Sigmoid colon (tissue), 4 donors: ENCODE results near the gene FBXO45.

Experiments used
- EP300 ChIP-seq, 4 donors: sonication (generic); formaldehyde crosslinking; IDR thresholded peaks; one replicate each; pipeline ENCODE4 v1.6.1; 2017; ENCODE audit warnings: antibody characterized with exemption in 4 of 4
- POLR2AphosphoS5 ChIP-seq, 4 donors: sonication (generic); formaldehyde crosslinking; IDR thresholded peaks; one replicate each; pipeline ENCODE4 v1.6.1; 2017; ENCODE audit warnings: antibody characterized with exemption in 4 of 4
- TF ChIP-seq, protein P1 (sequence below), 4 experiments: fragments of 450-650 bp in 3 of 4; fragments of 200-600 bp in 1 of 4; IDR thresholded peaks; one replicate each; pipeline ENCODE4 v1.5.1; 2016 to 2019; ENCODE audit warnings: antibody characterized with exemption in 4 of 4, mild to moderate bottlenecking in 3 of 4, moderate library complexity in 2 of 4

DNA sequence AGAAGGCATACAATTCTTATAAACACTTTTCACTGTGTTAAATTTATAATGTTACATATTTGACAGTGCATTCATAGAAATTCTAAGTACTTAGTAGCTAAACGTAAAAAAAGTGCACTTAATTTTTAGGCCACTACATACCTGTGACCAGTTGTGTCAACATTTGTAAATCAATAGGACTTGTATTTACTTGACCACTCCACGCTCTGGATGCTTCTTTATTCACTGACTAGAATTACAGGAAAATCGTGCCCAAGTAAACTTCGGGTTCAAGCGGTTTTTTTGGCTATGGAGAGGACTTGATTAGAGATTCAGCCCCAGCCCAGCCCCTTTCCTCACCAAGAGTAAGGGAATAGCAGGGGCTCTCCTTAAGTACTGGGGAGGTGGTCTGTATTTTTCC lies 21.9 kb upstream of the FBXO45 start:
- TF ChIP-seq, protein P1, sequence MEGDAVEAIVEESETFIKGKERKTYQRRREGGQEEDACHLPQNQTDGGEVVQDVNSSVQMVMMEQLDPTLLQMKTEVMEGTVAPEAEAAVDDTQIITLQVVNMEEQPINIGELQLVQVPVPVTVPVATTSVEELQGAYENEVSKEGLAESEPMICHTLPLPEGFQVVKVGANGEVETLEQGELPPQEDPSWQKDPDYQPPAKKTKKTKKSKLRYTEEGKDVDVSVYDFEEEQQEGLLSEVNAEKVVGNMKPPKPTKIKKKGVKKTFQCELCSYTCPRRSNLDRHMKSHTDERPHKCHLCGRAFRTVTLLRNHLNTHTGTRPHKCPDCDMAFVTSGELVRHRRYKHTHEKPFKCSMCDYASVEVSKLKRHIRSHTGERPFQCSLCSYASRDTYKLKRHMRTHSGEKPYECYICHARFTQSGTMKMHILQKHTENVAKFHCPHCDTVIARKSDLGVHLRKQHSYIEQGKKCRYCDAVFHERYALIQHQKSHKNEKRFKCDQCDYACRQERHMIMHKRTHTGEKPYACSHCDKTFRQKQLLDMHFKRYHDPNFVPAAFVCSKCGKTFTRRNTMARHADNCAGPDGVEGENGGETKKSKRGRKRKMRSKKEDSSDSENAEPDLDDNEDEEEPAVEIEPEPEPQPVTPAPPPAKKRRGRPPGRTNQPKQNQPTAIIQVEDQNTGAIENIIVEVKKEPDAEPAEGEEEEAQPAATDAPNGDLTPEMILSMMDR (IDR thresholded peaks at IDR 0.05), result no peak
- TF ChIP-seq EP300 (IDR thresholded peaks at IDR 0.05) (no peak), POLR2AphosphoS5 (IDR thresholded peaks at IDR 0.05) (no peak)
